Measurements from ENCODE around the gene CASK.

The CASK gene

GRCh38 chrX:41913476-41913875 is 9.9 kb downstream of the CASK start:
- no peak for DNase-seq (ENCODE audit: low read depth in 1 of 2, low spot score in 1 of 2)

DNA sequence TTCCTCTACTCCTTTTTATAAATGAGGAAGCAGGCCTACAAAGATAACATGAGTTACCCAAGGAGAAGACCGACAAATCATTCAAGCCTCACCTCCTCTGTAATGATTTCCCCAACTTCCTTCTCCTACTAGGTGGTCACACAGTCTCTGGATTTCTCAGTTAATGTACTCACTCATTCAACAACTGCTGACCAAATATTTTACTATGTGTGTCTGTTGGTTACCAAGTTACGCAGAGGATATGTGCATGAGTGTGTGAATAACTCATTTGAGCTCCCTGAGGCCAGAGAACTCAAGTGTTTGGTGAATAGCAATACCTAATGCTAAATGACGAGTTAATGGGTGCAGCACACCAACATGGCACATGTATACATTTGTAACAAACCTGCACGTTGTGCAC is 10.4 kb downstream of the CASK start:
- no peak for DNase-seq (ENCODE audit: low read depth in 1 of 2, low spot score in 1 of 2)

DNA sequence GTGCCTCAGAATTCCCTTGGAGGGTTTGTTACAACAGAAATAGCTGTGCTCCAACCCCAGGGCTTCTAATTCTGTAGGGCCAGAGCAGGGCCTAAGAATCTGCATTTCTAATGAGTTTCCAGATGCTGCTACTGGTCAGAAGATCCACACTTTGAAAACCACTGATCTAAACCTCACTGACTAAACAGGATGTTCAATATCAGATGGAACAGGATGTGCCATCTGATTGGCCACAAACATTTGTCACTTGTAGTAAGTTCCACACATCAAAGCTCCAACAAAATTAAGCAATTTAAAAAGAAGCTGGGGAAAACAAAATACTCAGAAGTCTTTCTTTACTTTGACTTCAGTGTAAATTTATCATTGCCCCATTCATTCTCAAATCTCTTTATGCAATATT is 14.3 kb downstream of the CASK start:
- no peak for DNase-seq (ENCODE audit: low read depth in 1 of 2, low spot score in 1 of 2)

DNA sequence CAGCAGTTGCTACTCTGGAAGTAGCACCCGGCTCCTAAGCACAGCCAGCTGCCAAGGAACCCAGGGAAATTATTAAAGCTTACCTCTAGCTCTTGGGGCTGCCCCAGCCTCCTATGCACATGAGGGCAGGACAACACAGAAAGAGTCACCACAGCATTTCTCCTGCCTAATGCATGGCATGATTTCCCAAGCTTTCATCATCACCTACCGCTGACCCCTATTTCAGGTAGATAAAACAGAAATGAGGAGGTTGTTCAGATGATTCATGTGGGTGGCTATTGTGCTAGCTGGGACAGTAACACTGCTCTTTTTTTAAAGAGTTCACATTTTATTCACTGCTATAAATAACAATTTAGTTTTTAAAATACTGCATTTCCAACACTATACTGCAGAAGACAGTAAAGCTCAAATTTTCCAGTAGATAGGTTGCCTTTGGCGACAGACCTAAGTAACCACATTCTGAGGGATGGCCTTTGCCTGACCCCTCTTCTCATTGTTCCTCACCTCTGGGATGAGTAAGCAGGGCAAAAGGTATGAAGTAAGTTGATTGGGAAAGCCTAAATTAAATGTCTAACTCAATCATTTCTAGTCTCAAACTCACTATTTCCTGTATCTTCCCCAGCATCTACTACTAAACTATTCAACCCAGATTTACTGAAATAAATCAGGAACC is 16.7 kb downstream of the CASK start:
- no peak for DNase-seq (ENCODE audit: low read depth in 1 of 2, low spot score in 1 of 2)

- DNase-seq (ENCODE audit: low read depth in 1 of 2, low spot score in 1 of 2), result no peak
These were observed 19.8 kb downstream of the CASK start for GRCh38 chrX:41903544-41903943.

- DNase-seq (ENCODE audit: low read depth in 1 of 2, low spot score in 1 of 2), result no peak
These were observed 23.0 kb downstream of the CASK start for GRCh38 chrX:41900321-41900720.

GRCh38 chrX:41895826-41896225 is 27.5 kb downstream of the CASK start:
- no peak for DNase-seq (ENCODE audit: low read depth in 1 of 2, low spot score in 1 of 2)

DNA sequence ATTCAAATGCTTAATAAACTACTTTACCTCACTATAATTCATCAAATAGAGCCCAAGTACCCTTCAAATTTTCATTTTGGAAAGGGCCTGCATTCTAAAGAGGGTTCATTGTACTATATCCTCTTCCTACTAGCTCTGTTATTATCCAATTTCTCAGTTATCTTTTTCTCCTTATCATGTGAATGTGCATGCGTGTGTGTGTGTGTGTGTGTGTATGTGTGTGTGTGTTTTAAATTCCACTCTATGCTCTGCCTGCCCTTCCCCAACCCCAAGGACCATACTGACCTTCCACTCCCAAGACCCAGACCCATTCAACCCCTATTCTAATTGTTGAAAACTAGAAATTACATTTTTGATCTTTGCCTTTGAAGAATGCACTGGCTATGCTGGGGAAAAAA is 33.3 kb downstream of the CASK start:
- no peak for DNase-seq (ENCODE audit: low read depth in 1 of 2, low spot score in 1 of 2)

DNA sequence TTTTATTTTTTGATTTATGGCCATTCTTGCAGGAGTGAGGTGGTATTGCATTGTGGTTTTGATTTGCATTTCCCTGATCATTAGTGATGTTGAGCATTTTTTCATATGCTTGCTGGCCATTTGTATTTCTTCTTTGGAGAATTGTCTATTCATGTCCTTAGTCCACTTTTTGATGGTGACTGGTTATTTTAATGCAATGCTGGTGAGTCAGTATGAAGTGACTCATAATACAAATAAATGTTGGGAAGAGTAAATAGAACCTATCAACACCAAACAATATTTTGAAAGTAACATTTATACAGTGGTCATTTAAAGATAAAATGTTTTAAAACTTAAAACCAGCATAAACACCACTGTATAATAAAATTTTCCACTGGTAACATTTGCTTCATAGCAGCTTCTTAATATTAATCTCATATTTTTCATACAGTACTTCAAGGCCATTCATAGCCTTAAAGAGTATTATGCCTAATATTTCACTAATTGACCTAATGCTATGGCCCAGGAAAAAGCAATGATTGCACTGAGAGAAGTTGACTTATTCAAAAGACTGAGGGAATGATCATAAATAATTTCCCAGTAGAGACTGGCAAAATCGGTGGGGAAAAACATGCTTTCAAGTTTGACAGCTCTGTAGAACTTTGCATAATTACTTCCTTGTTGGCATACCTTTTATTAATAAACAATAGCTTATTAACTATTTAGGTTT is 33.9 kb downstream of the CASK start:
- no peak for DNase-seq (ENCODE audit: low read depth in 1 of 2, low spot score in 1 of 2)

DNA sequence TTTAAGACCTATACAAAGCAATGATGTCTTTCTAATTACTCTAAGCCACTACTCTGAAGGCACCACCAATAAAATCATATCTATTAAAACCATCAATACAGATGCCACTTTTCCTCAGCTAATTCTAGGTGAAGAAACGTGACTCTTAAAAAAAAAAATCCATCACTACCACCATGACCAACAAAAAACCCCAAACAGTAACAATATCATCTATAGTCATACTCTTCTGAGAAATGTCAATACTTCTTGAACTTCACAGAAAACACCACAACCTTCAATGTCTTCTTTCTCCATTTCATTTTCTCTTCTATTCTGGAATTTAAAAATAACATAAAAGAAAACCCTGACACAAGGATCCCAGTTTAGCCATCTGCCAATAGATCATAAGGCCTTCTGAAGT is 35.7 kb downstream of the CASK start:
- no peak for DNase-seq (ENCODE audit: low read depth in 1 of 2, low spot score in 1 of 2)

DNA sequence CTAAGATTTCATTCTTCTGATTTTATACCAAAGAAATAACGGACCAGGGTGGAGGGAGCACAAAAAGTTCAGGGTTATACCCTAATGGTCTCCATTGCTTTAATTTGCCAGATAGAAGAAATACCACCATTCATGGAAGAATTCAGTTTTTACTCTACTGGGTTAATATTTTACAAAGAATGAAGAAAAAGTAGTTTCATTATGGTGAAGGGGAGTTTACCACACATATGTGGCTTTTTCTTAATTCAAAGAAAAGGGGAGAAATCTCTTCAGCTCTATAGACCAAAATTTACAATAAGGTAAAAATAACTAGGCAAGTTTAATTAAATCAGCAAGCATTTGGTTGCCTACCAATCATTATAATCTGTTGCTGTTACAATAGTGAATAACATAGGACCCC is 37.6 kb downstream of the CASK start:
- no peak for DNase-seq (ENCODE audit: low read depth in 1 of 2, low spot score in 1 of 2)

DNA sequence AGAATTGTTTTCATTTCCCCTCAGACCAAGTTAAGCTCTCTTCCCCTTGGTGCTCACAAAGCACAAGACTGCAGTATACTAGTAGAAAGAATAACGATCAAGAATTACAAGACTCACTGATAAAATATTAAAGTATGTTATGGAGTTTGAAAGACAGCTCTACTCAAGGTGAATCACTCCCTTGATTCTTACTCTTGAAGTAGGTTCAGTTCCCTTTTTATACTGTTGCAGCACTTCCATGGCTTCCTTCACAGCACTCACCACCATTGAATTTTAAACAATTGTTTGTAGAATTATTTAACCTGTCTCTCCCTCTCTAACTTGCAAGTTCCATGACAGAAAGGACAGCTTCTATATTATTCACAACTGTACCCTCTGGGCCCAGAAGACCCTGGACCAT is 42.2 kb downstream of the CASK start:
- DNase-seq (ENCODE audit: low read depth in 1 of 2, low spot score in 1 of 2), result no peak

GRCh38 chrX:41877167-41877566 is 46.2 kb downstream of the CASK start:
- DNase-seq (ENCODE audit: low read depth in 1 of 2, low spot score in 1 of 2), result no peak

DNA sequence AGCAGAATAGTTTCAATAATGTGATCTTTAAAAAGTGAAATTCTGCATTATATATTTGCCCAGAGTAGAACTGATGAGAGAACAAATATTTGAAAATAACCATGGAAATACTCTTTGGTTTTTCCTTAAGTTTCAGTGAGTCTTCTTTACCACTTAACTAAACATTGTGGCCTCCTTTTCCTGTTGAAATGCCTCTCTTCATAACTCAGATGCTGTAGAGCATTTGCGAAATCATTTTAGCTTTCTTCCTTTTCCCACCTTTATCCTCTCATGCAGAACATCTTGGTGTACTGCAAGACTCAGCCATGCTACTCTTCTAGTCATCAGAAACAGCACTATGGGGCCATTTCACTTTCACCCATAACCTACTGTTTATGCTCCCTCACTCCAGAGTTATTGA is 48.2 kb downstream of the CASK start:
- no peak for DNase-seq (ENCODE audit: low read depth in 1 of 2, low spot score in 1 of 2)

GRCh38 chrX:41870719-41871151 is 52.6 kb downstream of the CASK start:
- no peak for DNase-seq (ENCODE audit: low read depth in 1 of 2, low spot score in 1 of 2)

DNA sequence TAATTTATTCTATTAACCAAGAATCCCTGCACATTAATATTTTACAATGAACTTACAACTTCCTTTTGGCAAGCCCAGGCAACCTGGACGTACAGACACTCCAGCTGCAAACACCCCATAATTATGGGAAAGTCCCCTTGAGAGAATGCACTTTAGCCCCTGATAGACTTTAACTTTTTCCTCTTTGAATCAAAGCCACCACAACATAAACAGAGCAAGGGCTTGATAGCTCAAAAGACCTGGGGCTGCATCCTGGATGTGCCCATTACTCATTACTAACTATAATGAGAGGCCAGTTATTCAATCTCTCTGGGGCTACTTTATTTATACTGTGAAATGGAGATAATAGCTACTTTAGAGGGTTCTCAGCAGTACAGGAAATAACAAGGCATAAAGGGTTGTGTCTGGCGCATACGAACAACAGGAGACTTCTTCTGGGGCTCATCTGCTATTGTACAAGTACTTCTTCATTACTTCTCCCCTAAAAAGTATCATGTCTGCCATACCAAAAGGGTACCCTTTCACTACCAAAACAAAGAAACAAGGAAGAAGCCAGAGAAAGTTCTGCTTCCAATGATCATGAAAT is 54.9 kb downstream of the CASK start:
- DNase-seq (ENCODE audit: low read depth in 1 of 2, low spot score in 1 of 2), result no peak

- no peak for DNase-seq (ENCODE audit: low read depth in 1 of 2, low spot score in 1 of 2)
These were observed 59.8 kb downstream of the CASK start for GRCh38 chrX:41863343-41864203.

- DNase-seq (ENCODE audit: low read depth in 1 of 2, low spot score in 1 of 2), result no peak
These were observed 60.7 kb downstream of the CASK start for GRCh38 chrX:41862562-41863184.

GRCh38 chrX:41858161-41858775 is 65.1 kb downstream of the CASK start:
- DNase-seq (ENCODE audit: low read depth in 1 of 2, low spot score in 1 of 2), result no peak

DNA sequence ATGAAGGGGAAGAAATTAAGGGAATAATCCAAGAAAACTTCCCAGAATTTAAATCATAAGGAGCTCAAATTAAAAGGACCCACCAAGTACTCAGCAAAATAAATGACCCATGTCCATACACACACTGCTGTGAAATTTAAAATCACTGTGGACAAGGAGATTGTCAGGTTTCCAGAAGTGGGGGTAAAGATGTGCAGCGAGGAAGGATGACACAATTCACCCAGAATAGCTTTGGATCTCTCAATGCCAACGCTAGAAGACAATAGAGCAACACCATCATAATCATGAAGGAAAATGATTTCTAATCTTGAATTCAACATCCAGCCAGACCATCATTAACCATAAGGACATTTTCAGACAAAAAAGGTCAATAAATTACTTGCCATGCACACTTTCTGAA is 65.7 kb downstream of the CASK start:
- no peak for DNase-seq (ENCODE audit: low read depth in 1 of 2, low spot score in 1 of 2)

DNA sequence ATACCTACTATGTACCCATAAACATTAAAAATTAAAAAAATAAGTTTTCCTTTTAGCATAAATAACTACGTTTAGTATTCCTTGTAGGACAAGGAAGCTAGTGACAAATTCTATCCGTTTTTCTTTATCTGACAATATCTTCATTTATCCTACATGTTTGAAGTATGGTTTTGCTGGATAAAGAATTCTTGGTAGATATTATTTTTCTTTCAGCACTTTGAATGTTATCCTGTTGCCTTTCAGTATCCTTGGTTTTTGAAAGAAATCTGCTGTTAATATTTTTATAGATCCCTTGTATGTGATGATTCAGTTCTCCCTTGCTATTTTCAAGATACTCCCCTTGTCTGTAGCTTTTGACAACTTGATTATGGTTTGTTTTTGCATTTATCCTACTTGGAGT is 76.6 kb downstream of the CASK start:
- DNase-seq (ENCODE audit: low read depth in 1 of 2, low spot score in 1 of 2), result no peak

Measured in activated T-helper 1 cell treated with anti-CD3 and anti-CD28 coated beads, Interleukin-2, amount 50 U/mL, for 16 hours (primary cell).